AG10803 (cell line): ENCODE results near the gene A1BG.
"Not testable (repeated sequence)": the region's sequence is repeated elsewhere in the genome, so short reads cannot be mapped to it uniquely, and the experiment has no call there.

ENCODE experiments used
- DNase-seq: peaks from one replicate; pipeline ENCODE4 v3.0.0; 2010; ENCODE audit warnings: low read depth
- H3K4me3 ChIP-seq: 2 replicates; pipeline ENCODE4 v1.5.1; 2011; ENCODE audit warnings: mild to moderate bottlenecking, low read length, control low read depth
- CTCF ChIP-seq: conservative IDR thresholded peaks from 2 replicates; pipeline ENCODE4 v1.5.1; 2011; ENCODE audit warnings: mild to moderate bottlenecking, low read length, control low read depth, inconsistent platforms

Gene A1BG

GRCh38 chr19:58349590-58349989 lies 3.7 kb downstream of the A1BG start:
- no peak for TF ChIP-seq CTCF

GRCh38 chr19:58348080-58348479 lies 5.2 kb downstream of the A1BG start:
- peak overlapping the region; percentile 91 for H3K4me3 ChIP-seq
- DNase-seq, result not testable (repeated sequence)

More at GRCh38 chr19:58349590-58349989, 3.7 kb downstream of the A1BG start:
- H3K4me3 ChIP-seq, result no peak overlapping the region
- DNase-seq, result no peak

GRCh38 chr19:58346961-58347929 lies 6.0 kb downstream of the A1BG start:
- no peak for TF ChIP-seq CTCF
- DNase-seq, result peak; percentile 70
- peak overlapping the region; percentile 91 for H3K4me3 ChIP-seq

- no peak for DNase-seq
- TF ChIP-seq CTCF, result no peak
- no peak overlapping the region for H3K4me3 ChIP-seq
Observed at GRCh38 chr19:58345558-58345957, 7.7 kb downstream of the A1BG start.

- DNase-seq, result no peak
- TF ChIP-seq CTCF, result no peak
- no peak overlapping the region for H3K4me3 ChIP-seq
Observed at GRCh38 chr19:58338825-58339558, 14.3 kb downstream of the A1BG start.

GRCh38 chr19:58338336-58338735 lies 15.0 kb downstream of the A1BG start:
- no peak for DNase-seq
- no peak for TF ChIP-seq CTCF
- no peak overlapping the region for H3K4me3 ChIP-seq

- no peak for TF ChIP-seq CTCF
- no peak for DNase-seq
- H3K4me3 ChIP-seq, result no peak overlapping the region
Observed at GRCh38 chr19:58336820-58337219, 16.5 kb downstream of the A1BG start.
